HG03342 (cell line): Measurements from ENCODE around the gene GPR89A.
"Not testable (repeated sequence)": the region's sequence is repeated elsewhere in the genome, so short reads cannot be mapped to it uniquely, and the experiment has no call there.

ENCODE experiments used
- ATAC-seq: cut with Tn5 transposase; IDR thresholded peaks from one replicate; pipeline ENCODE4 v1.9.1; 2021; ENCODE audit warnings: mild to moderate bottlenecking, moderate library complexity; ENCODE audit not compliant: unreplicated experiment

Gene GPR89A

DNA sequence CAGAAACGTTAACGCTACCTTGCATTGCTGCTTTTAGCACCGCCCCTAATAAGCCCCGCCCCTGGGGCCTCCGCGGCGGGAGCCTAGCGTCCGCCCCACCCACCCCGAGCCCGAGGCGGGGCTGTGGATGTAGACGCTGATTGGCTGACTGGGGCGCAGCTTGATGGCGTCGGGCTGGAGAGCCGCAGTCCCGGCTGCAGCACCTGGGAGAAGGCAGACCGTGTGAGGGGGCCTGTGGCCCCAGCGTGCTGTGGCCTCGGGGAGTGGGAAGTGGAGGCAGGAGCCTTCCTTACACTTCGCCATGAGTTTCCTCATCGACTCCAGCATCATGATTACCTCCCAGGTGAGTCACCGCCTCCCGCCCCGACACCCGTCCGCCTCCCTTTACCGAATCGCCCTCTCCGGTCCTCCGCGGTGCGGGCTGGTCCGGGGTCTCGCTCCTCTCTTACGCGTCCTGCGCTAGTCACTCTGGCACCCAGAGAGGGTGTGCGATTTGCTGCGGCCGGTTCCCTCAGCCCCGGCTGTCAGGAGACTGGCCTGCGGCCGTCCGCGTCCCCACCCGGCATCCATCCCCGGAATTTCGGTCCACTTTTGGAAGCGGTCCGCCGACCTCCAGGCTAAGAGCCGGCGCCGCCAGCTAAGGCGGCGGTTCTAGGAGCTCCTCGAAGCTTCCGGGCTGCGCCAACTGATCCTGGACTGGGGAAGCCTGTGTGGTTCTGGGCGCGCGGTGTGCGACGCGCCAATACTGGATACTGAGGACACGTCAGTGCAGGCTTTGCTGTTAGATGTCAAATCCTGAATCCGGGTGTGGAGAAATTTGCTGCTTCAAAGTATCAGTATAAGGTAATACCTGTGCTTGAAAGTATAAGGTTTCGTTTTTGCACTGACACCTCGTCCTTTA lies at the start of gene GPR89A:
TSS of gene GPR89A (plus strand) at position 156 of the 901 bp plus-strand sequence. CDS start at position 302, 146 bp downstream.
- peak; percentile 95 for ATAC-seq

DNA sequence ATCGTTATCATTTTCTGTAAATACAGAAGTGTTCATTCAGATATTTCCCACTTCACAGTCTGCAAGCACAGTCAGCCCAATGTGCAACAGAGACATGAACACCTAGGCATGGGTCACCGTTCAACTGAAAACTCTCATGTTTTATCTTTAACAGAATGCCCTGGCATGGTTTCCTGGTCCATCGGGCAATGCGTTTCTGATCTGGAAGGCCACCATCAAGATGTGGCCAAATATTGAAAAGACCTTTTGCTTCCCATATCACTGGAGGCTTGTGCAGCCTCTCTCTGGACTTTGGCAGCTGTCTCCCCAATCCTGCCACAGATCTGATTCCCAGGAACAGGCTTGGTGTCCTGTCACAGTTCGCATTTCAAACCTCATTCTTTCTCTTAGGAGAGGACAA lies 21.0 kb upstream of the GPR89A start:
- not testable (repeated sequence) for ATAC-seq

DNA sequence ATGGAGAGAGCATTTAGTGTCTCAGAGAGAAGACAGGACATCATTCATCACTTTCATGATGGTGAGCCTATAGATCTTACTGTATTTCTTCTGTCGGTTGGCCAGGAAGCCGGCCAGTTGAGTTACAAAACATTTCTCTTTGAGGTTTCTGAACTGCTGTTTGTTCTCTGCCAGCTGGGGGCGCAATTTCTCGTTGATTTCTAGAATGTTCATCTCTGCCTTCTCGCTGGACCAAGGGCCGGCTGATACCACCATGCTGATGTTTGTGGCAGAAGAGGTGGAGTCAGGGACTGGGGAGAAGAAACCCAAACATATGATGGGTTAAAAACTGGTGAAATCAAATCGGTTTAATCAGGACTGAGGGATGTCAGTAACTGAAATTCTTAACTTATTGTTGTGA lies 17.0 kb upstream of the GPR89A start:
- ATAC-seq: not testable (repeated sequence)

DNA sequence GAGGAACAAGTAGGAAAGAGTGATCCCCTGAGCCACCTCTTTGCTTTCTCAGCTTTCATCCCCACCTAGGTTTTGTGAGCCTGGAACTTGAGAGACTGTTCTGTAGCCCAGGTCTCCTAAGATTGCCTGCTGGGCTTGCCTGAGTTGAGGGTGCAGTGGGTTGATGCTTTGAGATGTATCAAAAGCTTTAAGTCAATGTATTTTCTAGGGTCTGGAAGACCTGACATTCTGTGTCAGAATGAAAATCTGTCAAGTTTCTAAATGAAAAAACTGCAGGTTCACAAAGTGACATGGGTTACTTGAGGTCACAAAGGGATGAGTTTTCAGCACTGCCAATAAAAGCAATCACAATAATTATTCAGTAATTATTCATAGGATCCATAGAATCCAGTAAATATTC lies 15.4 kb upstream of the GPR89A start:
- ATAC-seq: not testable (repeated sequence)

DNA sequence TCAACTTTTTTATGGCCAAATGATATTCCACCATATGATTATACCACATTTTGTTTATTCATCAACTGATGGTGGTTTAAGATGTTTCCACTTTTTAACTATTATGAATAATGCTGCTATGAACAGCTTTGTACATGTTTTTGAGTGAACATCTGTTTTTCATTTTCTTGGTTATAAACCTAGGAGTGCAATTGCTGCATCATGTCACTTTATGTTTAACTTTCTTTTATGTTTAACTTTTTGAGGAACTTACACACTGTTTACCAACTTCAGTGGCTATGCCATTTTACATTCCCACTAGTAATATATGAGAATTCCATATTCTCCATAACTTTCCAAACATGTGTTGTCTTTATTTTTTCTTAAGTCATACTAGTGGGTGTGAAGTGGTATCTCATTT lies 12.4 kb upstream of the GPR89A start:
- ATAC-seq: not testable (repeated sequence)

DNA sequence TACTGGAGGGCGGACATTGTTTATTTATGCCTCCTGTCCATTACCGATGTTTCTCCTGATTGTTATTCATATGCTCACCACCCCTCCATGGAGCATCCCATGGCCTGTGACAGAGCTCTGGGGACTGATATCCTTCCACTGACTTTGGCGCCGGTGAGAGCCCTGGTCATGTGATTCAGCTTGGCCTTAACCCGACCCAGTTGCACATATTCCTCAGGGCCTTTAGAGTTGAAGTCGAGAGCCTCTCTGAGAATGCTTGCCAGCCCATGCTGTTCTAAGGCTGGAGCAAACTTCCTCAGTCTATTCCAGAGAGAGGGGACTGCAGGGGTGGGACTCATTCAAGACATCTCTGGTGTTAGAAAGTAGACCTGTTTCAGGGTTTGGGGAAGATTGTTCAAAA lies 11.6 kb upstream of the GPR89A start:
- not testable (repeated sequence) for ATAC-seq

DNA sequence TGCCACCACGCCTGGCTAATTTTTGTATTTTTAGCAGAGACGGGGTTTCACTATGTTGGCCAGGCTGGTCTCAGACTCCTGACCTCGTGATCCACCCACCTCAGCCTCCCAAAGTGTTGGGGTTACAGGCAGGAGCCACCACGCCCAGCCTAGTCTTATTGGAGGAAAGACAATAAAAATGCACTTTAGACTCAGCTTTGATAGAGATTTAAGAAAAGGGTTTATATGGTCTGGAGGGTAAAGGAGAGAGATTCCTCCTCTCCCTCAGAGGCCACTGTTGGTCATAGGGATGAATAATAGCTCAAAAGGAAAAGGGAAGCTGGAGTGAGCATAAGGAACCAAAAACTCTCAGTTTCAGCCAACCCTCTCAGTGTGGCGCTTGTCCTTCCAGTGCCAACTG lies 8.4 kb upstream of the GPR89A start:
- not testable (repeated sequence) for ATAC-seq

DNA sequence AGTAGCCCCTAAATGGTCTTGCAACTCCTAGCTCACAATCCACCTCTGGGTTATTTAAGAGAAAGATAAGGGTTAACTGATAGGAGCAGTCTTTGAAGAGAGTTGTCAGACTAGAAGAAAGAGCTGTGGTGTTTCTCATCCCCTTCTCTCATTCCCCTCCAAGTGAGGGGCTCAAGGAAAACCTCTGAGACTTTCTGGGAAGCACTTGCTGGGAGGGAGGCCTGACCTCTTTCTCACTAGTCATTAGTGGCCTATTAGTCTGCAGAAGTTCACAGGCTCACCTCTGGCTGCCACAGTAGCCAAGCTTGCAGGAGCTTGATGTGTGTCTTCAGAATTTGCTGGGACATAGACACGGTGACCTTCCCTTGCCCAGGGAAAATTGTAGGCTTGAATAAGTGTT lies 6.2 kb upstream of the GPR89A start:
- no peak for ATAC-seq

DNA sequence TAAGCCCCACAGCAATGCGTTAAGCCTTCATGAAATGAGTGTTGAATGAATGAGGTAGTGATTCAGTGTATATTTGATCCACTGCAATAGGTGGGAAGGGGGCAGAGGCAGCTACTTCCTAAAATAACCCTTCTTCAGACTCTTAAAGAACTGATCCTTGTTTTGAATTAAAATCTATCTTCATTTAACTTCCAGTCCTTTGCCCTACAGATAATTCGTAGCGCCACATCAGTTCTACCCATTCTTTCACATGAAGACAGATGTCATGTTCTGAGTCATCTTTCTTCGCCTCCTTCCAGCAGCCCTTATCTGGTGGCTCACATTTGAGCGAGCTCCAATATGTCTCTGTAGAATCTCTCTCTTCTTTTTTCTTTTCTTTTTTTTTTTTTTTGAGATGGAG lies 948 bp upstream of the GPR89A start:
- ATAC-seq: not testable (repeated sequence)

DNA sequence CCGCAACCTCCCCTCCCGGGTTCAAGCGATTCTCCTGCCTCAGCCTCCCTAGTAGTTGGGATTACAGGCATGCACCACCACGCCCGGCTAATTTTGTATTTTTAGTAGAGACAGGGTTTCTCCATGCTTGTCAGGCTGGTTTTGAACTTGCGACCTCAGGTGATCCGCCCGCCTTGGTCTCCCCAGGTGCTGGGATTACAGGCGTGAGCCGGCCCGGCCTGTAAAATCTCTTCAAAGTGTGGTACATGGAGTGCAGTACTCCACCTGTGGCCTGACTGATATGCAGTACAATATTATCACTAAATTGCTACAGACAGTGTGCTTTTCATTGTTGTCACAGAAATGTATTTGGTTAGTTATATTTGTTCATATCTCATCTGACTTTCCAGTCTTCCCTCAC lies 499 bp upstream of the GPR89A start:
- not testable (repeated sequence) for ATAC-seq

DNA sequence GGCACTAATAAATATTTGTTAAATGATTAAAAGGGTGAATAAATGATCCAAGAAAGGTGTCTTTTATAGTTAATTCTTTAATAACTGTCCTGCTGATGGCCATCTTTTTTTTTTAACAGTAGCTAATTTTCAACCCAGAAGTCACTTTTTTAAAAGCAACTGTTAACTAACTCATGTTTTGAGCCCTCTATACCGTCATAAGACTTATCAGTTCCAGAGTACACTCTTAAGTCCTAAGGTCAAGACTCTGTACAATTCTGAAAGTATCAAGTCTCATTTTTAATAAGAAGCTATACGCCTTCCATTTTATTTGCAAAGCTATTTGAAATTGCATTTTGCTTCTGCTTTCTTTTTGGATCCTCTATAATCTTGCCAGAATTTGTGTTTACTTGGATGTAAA lies 3.0 kb downstream of the GPR89A start:
- not testable (repeated sequence) for ATAC-seq

DNA sequence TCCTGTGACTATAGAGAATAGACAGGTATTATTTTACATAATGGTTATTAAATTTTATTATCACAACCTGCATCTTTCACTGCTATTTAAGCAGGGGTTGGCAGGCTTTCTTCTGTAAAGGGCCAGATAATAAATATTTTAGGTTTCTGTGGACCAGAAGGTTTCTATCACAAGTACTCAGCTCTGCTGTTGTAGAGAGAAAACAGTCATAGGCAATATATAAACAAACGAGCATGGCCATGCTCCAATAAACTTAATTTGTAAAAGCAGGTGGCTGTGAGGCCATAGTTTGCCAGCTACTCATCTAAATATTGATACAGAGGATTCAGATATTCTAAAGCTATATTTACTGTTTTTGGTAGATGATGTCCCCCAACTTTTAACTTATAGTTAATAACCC lies 12.3 kb downstream of the GPR89A start:
- ATAC-seq: not testable (repeated sequence)

DNA sequence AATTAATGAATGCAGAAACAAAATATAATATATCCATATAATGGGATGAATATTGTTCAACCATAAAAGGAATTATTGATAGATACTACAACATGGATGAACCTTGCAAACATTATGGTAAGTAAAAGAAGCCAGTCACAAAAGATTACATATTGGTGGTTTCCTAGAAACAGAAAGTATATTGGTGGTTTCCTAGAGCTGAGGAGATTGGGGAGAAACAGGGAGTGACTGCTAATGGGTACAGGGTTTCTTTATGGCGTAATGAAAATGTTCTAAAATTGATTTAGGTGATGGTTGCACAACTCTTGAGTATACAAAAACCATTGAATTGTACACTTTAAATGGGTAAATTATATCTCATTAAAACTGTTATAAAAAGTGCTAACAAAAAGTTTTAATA lies 14.4 kb downstream of the GPR89A start:
- not testable (repeated sequence) for ATAC-seq

DNA sequence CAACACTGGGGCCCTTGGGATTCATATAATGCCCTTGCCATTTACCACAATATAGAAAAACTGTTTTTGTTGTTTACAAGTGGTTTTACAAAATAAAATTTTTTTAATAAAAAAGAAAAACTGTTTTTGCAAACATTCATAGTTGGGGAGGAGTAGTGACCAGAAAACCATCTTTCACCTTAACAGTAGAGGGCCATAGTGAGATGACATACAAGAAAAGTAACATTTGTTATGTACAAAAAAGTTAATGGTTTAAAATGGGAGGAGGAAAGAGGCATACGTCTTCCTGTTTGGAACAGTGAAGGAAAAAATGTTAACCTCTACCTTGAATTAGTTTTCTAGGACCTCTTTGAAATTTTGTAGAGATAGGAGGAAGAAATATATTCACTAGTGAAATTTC lies 28.4 kb downstream of the GPR89A start:
- not testable (repeated sequence) for ATAC-seq

DNA sequence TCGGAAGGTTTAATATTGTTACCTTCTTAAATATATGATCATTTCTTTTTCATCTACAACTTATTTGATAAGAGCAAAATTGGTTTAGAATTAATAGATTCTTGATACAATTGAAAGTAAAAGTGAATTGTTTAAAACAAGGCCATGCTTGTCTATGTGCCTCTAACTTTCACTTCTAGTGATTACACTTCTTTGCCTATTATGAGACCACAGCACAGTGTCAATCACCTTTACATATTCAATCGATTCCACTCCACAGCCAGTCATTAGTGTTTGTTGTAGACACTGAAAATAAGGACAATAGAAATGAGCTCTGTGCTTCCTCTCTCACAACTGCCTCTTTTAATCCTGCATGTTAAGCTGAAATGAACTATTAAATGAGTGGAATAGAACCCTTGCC lies 34.1 kb downstream of the GPR89A start:
- ATAC-seq: not testable (repeated sequence)

DNA sequence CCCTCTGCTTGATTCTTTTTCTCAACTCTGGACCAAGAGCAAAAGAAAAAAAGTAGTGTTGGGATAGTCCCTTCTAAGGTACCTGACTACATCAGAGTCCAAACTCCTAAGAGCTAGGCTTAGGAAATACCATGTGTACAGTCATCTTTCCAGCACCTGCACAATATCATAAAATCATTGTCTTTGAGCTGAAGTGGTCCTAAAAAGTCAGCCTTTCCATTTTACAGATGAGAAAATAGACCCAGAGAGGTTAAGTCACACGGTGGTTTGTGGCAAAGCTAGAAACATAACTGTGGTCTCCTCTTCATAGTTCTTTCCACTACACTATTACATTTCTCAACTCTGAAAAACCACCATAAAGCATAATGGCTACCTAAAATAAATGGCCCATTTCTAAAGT lies 36.2 kb downstream of the GPR89A start:
- not testable (repeated sequence) for ATAC-seq

DNA sequence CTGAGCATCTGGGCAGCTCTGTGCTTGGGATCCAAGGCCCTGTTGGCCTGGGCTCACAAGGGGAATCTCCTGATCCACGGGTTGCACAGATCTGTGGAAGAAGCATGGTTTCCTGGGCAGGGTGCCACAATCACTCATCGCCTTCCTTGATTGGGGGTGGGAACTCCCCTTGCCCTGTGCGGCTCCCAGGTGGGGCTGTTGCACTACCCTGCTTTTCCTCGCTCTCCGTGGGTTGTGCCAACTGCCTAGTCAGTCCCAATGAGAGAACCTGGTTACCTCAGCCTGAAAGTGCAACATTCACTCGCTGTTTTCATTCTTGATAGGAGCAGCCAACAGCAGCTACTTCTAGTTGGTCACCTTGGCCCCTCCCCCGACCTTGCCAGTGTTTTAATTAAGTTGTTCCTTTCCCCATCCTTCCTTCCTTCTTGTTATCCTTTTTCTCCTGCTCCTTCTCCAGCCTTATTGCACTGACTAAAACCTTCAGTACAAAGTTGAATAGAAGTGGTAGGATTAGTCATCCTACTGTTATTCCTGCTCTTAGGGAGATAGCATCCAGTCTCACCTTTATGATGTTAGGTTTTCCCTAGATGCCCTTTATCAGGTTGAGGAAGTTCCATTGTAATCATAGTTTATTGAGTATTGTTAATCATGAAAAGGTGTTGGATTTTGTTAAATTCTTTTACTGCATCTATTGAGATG lies 48.6 kb downstream of the GPR89A start:
- ATAC-seq: not testable (repeated sequence)

DNA sequence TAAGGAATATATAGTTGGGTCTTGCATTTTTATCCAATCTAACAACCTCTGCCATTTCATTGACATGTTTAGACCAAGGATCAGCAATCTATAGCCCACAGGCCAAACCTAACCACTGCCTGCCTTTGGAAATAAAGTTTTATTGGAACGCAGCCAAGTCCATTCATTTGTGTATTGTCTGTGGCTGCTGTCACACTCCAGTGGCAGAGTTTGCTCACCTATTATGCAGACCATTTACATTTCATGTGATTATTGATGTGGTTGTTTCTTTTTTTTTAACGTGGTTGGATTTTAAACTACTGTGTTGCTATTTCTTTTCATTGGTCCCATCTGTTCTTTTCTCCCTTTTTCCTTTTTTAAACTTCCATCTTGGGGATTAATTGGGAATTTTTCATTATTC lies 54.7 kb downstream of the GPR89A start:
- not testable (repeated sequence) for ATAC-seq

DNA sequence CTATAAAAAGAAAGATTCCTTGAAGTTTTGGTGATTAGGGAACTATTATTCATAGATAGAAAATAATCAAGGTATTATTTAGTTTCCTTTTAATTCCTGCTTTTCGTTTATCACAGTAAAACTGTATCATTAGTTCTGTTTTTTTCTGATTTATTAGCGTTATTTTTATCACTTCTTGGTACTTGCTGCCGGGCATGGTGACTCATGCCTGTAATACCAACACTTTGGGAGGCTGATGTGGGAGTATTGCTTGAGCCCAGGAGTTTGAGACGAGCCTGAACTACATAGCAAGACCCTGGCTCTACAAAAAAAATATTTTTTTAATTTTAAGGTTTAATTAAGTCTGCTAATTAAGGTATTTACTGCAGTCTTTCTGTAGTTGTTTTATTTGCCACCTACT lies 57.2 kb downstream of the GPR89A start:
- not testable (repeated sequence) for ATAC-seq

DNA sequence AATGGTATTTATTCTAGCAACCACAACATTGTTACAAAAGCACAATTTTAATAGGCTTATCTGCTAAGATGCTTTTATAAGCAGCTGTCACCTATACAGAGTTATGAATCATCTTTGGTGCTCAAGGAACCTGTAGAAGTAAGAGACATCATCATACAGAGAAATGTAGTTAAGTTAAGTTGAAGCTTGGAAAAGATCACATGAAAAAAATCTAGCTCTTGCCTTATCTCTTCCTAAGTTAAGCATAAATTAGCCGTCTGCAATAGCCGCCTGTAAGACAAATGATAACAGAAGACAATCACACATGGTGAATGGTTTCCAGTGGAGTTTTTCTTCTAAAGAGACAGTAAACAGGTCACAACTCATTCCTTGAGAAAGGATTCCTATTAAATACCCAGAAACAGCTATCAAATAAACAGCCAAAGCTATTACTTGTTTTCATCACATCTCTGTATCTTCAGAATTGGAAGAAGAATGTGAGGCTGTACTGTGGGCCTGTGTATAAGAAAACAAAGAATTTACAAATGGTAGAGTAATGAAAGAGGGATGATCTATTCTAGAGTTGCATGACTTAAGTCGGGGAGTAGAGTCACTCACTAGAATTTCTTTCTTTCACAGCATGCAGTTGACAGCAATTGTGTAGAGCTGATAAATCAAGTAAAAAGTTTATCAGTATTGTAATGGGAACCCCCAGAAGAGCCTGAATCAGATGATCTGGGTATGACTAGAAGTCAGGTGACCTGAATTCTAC lies 63.4 kb downstream of the GPR89A start:
- ATAC-seq: not testable (repeated sequence)

DNA sequence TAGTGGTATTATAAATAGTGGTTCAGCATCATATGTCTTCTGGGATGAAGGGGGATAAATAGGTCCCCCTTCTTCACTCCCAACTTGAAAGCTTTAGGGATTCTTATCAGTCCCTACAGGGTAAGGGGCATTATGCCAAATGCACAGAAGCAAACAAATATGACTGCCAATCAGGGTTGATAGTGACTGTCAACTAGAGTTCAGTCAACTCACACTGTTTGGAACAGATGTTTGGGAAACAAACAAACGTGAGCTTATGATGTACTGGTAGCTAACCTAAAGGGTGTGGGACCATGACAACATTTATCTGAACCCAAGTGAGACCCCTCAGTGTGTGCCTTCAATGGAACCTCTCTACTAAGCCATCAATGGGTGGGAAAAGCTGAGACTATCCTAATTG lies 65.4 kb downstream of the GPR89A start:
- not testable (repeated sequence) for ATAC-seq
